GM18520 (cell line): ENCODE data around the gene MYCBPAP.

Source experiments
- ATAC-seq: cut with Tn5 transposase; IDR thresholded peaks from one replicate; pipeline ENCODE4 v1.9.1; 2021; ENCODE audit not compliant: unreplicated experiment

MYCBPAP gene

GRCh38 chr17:50550661-50551432 lies 42.6 kb downstream of the MYCBPAP start:
- ATAC-seq, result no peak

GRCh38 chr17:50551433-50551815 lies 43.2 kb downstream of the MYCBPAP start:
- no peak for ATAC-seq

GRCh38 chr17:50551884-50552283 lies 43.6 kb downstream of the MYCBPAP start:
- no peak for ATAC-seq

- no peak for ATAC-seq
Measured at GRCh38 chr17:50554201-50554600, 46.0 kb downstream of the MYCBPAP start.

GRCh38 chr17:50556803-50557202 lies 48.6 kb downstream of the MYCBPAP start:
- ATAC-seq, result no peak

GRCh38 chr17:50557630-50558029 lies 49.4 kb downstream of the MYCBPAP start:
- ATAC-seq, result no peak

- ATAC-seq, result no peak
Measured at GRCh38 chr17:50558091-50558490, 49.9 kb downstream of the MYCBPAP start.

- no peak for ATAC-seq
Measured at GRCh38 chr17:50558581-50558940, 50.3 kb downstream of the MYCBPAP start.

- no peak for ATAC-seq
Measured at GRCh38 chr17:50558941-50559614, 50.8 kb downstream of the MYCBPAP start.

GRCh38 chr17:50559674-50560184 lies 51.5 kb downstream of the MYCBPAP start:
- ATAC-seq, result no peak

GRCh38 chr17:50560185-50560824 lies 52.1 kb downstream of the MYCBPAP start, which contains the start of gene CACNA1G:
Gene CACNA1G, plus strand, starts transcription at chr17:50560715. Its CDS starts 745 bp downstream, at chr17:50561460.
- peak; percentile 79 for ATAC-seq

- peak; percentile 19 for ATAC-seq
Measured at GRCh38 chr17:50560931-50561745, 52.9 kb downstream of the MYCBPAP start.

- no peak for ATAC-seq
Measured at GRCh38 chr17:50561746-50562141, 53.5 kb downstream of the MYCBPAP start.

- no peak for ATAC-seq
Measured at GRCh38 chr17:50562242-50563091, 54.2 kb downstream of the MYCBPAP start.

- ATAC-seq, result no peak
Measured at GRCh38 chr17:50563092-50563511, 54.9 kb downstream of the MYCBPAP start.

- no peak for ATAC-seq
Measured at GRCh38 chr17:50564916-50565315, 56.7 kb downstream of the MYCBPAP start.

- no peak for ATAC-seq
Measured at GRCh38 chr17:50565402-50566350, 57.4 kb downstream of the MYCBPAP start.

GRCh38 chr17:50566886-50567285 lies 58.6 kb downstream of the MYCBPAP start:
- ATAC-seq, result no peak

GRCh38 chr17:50568659-50569058 lies 60.4 kb downstream of the MYCBPAP start:
- ATAC-seq, result no peak
